C4-2B (cell line): Measurements from ENCODE around the gene EIF2AK2.

Experiments used
- H3K27ac ChIP-seq: fragments of 450-650 bp; 2 replicates; pipeline ENCODE4 v1.5.1; 2017
- CTCF ChIP-seq: fragments of 450-650 bp; conservative IDR thresholded peaks from 2 replicates; pipeline ENCODE4 v1.5.1; 2017; ENCODE audit warnings: mild to moderate bottlenecking
- ZFX ChIP-seq: fragments of 450-650 bp; IDR thresholded peaks from 2 replicates; pipeline ENCODE4 v1.6.1; 2017

EIF2AK2 gene

GRCh38 chr2:37083873-37084794, 72.6 kb downstream of the EIF2AK2 start, which contains the start of the genes GPATCH11 and HEATR5B:
GPATCH11 (plus strand) TSS chr2:37084518; CDS start chr2:37088382, 3,864 bp downstream.
HEATR5B (minus strand) TSS chr2:37084372; CDS start chr2:37083414, 958 bp downstream.
- H3K27ac ChIP-seq, result peak within 1 kb of the TSS; percentile 79

GRCh38 chr2:37080689-37081088, 76.1 kb downstream of the EIF2AK2 start:
- no peak for TF ChIP-seq ZFX
- TF ChIP-seq CTCF, result no peak
- no peak overlapping the region for H3K27ac ChIP-seq

More at GRCh38 chr2:37083873-37084794, 72.6 kb downstream of the EIF2AK2 start, which contains the start of the genes GPATCH11 and HEATR5B:
- TF ChIP-seq CTCF, result no peak
- TF ChIP-seq ZFX, result peak; percentile 31; the same call in 1 of the 2 replicates

GRCh38 chr2:37080266-37080665, 76.5 kb downstream of the EIF2AK2 start:
- TF ChIP-seq CTCF (no peak), ZFX (no peak)
- no peak overlapping the region for H3K27ac ChIP-seq

- no peak overlapping the region for H3K27ac ChIP-seq
- TF ChIP-seq ZFX, result no peak
- no peak for TF ChIP-seq CTCF
Measured at GRCh38 chr2:37070931-37071330, 85.8 kb downstream of the EIF2AK2 start.

GRCh38 chr2:37068686-37069085, 88.1 kb downstream of the EIF2AK2 start:
- H3K27ac ChIP-seq, result no peak overlapping the region
- TF ChIP-seq CTCF (no peak), ZFX (no peak)

GRCh38 chr2:37061776-37062175, 95.0 kb downstream of the EIF2AK2 start:
- no peak overlapping the region for H3K27ac ChIP-seq
- TF ChIP-seq CTCF (no peak), ZFX (no peak)
